DMS114 treated with DMSO at 0.1 percent for 48 hours (cell line): ENCODE results near the gene NELL2.
"Not testable (repeated sequence)": the region's sequence is repeated elsewhere in the genome, so short reads cannot be mapped to it uniquely, and the experiment has no call there.

ENCODE experiments used
- DNase-seq: peaks from one replicate; lab custom pipeline; 2025; ENCODE audit not compliant: unreplicated experiment; lab: John Stamatoyannopoulos, UW

NELL2 gene

DNA sequence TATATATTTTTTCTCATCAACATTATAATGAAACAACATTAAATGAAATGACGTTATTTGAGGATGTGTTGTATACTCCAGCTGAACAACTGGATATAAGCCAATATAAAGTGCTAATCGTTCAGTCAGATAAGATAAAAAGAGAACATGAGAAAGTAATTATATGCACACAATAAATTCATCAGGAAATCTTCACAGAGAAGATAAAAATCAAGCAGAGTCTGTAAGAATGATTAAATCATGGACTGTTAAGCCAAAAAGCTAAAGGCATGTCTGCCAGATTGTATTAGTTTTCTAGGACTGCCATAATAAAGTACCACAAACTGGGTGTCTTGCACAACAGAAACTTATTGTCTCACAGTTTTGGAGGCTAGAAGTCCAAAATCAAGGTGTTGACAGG is 178.6 kb downstream of the NELL2 start:
- no peak for DNase-seq

DNA sequence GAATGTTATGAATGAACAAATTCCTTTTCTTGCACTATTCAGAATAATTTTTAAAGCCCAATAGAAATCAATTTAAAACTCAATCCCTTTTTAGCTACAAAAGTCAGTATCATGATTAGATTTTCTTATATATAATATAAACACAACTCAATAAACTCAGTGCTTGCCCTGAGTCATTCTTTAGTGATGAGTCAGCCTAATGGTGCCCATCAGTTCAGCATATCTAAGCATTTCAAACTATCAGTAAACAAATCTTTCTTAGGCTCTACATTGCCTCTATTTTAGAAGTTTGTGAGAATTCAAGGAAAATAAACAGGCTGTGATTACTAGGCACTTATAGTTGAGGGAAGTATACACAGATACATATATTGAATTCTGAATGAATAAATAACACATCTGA is 179.6 kb downstream of the NELL2 start:
- no peak for DNase-seq

DNA sequence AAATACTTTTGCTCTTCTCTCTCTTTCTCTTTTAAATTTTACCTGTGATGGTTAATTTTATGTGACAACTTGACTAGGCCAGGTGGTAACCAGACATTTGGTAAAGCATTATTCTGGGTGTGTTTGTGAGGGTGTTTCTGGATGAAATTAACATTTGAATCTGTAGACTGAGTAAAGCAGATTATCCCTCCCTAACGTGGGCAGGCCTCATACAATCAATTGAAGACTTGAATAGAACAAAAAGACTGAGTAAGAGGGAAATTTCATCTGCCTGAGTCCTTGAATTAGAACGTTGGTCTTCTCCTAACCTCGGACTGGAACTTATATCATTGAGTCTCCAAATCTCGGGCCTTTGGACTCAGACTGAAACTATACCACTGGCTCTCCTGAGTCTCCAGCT is 182.1 kb downstream of the NELL2 start:
- DNase-seq: no peak

DNA sequence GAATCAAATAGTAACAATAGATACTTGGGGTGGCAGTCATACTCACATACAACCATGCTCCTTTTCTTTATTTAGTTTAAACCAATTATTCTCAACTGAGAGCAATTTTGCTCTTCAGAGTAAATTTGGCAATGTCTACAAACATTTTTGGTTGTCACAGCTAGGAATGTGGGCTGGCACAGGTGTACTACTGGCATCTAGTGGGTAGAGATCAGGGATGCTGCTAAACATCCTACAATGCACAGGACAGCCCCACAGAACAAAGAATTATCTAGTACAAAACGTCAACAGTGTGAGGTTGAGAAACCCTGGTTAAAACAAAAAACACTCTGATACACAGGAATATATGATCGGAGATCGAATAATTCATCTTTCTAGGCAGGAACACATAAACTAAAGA is 186.5 kb downstream of the NELL2 start:
- no peak for DNase-seq

DNA sequence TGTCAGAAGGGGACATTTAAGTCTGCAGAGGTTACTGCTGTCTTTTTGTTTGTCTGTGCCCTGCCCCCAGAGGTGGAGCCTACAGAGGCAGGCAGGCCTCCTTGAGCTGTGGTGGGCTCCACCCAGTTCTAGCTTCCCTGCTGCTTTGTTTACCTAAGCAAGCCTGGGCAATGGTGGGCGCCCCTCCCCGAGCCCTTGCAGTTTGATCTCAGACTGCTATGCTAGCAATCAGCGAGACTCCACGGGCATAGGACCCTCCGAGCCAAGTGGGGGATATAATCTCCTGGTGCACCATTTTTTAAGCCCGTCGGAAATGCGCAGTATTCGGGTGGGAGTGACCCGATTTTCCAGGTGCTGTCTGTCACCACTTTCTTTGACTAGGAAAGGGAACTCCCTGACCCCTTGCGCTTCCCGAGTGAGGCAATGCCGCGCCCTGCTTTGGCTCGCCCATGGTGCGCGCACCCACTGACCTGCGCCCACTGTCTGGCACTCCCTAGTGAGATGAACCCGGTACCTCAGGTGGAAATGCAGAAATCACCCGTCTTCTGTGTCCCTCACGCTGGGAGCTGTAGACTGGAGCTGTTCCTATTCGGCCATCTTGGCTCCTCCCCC is 189.2 kb downstream of the NELL2 start:
- DNase-seq: not testable (repeated sequence)

DNA sequence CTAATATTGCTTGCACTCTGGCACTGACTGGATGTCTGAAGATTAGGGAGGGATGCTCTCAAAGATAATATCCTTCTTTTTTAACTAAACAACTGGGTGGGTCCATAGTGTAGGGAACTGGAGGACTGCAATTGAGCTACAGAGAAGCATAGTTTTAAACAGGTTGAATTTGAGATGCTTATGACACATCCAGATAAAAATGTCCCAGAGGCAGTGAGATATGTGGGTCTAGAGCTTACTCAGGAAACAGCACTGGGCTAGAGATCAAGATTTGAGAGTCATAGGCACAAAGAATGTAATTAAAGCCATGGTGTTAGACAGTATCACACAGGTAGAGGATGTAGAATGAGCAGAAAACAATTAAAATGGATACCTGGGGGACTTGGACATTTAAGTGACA is 198.4 kb downstream of the NELL2 start:
- no peak for DNase-seq

DNA sequence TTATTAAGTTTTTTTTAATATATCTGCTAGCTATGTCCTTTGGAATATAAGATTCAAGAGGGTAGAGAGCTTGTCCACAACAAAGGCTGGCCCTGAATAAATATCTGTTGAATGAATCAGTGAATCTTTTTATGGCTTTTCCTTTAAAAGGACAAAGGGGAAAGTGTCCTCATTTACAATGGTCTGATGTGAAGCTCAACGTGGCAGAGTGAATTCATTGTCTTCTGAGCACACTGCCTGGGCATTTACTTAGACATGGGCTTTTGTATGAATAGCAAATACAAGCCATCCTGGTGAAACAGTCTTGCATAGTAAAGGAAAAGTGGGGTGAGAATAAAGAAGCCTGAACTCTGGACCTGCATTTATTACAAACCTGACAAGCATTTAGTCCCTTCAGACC is 201.2 kb downstream of the NELL2 start:
- DNase-seq: no peak

DNA sequence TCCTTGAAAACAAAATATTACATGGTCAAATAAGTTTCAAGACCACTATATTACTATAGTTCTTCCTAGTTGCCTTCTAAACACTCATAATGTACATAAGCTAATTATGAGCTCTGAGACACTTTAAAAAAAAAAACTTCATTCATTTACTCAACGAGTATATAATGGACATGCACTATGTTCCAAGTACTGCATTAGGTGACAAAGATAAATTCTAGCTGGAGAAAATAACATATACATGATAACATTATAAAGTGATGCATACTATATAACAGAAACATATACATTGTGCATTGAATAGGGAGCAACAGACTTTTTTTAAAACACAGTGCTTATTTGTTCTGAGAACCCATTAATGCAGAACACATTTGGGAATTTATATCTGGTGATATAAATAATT is 202.3 kb downstream of the NELL2 start:
- DNase-seq: no peak

DNA sequence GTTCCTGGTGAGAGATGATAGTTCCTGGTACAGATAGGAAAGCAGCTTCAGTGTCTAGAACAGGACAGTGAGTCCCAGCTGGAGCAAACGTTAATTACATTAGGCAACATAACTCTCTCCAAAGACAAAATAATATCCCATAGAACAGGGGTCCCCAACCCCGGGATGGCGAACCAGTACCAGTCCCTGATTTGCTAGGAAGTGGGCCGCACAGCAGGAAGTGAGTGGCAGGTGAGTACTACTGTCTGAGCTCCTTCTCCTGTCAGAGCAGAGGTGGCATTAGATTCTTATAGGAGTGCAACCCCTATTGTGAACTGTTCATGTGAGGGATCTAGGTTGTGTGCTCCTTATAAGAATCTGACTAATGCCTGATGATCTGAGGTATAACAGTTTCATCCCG is 204.1 kb downstream of the NELL2 start:
- no peak for DNase-seq

DNA sequence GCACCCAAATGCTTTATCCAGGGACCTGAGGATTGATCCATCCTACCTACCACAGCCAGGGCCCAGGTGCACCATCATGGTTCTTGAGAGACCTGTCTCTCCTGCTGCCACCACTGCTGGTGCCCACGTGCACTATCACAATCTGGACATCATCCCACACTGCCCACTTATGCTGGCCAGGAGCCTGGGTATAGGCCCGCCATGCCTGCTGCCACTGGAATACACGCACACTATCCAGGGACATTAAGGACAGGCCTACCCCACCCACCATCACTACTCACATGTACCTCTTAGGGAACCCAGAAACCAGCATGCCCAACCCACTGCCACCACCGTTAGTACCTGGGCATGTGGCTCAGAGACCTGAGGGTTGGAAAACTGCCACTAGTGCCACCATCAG is 207.7 kb downstream of the NELL2 start:
- DNase-seq: no peak

DNA sequence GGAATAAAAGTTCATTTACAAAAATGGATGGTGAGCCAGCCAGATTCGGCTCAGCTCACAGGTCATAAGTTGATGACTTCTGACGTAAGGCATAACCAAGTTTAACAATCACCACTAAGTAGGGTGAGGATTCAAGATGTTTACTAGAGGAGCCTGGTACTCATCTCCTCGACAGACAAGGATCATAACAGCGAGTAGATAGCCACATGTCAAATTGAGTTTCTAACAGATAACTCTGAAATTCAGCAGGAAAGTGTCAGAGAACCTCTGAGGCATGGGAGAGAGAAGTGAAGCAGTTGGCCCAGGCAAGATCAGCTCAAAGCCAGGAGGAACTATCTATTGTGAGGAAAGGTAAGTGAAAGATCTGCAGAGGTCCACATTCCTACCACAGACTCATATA is 208.7 kb downstream of the NELL2 start:
- no peak for DNase-seq

DNA sequence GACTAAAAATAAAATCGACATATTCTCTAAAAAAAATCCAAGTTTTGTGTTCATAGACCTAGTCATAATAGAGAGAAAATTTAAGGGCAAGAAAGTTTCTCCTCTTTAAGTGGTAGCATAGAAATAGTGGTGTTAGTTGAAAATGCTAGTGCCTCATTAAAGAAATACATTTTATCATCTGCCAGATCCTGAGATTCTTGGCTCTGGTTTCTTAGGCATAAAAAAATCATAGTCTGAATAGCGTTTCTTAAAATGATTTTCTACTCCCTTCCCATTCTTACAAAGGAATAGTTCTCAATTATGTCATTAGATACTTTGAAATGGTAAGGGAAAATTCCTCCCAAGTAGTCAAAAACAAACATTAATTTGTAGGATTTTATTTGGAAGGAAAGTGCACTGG is 212.8 kb downstream of the NELL2 start:
- DNase-seq: no peak

DNA sequence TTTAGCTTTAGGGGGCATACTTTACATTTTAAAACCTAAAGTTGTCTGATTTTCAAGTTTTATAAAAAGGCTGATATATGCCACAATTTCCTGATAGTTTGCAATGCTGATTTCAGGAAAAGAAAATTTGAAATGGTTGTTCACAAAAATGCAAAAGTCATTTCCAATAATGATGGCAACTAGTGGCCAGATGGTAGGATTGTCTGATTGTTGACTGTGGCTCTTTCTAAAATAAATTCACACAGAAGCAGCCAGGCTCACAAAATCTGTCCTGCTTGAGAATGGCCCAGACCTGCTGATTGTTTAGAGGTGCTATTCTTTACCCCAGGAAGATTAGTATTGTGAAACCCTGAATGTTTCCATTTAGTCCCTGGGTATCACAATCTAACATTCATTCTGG is 220.3 kb downstream of the NELL2 start:
- DNase-seq: no peak

DNA sequence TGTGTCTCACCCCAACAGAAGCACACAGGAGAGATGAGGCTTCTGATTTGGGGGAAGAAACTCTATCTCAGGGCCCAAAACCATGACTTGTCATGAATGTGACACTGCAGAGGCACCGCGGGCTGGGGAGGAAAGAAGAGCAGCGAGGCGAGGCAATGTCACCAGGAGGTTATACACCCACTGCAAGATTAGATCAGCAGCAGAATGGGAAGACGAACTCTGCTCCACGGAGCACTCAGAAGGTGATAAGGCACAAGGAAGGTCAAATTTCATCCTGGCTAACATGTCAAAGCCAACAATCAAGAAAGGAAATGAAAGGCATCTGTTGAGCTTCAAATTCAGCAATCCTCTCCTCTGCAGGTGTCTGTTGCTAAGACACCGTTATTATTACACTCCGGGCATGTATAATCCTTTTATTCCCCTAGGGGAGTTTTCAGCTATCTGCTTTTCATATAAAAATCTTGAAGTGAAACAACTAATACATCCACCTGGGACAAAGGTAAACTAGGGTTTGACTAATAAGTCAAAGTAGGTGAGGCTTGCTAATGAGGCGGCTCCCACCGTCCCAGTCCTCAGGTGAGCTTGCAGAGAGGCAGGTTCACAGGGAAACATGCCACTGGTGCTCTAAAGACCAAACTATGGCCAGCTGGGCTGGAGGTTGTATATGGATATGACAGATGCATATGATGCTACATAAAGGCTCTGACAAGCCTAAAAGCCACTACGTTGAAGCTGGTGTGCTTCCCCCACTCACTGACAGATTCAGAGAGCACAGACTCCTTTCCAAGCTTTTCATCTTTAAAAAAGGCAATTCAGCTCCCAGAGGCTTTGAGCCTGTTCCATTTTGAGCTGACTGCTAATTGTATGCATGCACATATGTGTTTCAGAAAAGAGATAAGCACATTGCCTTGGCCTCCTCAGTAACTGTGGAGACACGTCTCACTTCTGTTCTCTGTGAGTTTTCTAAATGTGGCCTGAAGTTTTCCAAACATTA is 221.2 kb downstream of the NELL2 start:
- DNase-seq: no peak

DNA sequence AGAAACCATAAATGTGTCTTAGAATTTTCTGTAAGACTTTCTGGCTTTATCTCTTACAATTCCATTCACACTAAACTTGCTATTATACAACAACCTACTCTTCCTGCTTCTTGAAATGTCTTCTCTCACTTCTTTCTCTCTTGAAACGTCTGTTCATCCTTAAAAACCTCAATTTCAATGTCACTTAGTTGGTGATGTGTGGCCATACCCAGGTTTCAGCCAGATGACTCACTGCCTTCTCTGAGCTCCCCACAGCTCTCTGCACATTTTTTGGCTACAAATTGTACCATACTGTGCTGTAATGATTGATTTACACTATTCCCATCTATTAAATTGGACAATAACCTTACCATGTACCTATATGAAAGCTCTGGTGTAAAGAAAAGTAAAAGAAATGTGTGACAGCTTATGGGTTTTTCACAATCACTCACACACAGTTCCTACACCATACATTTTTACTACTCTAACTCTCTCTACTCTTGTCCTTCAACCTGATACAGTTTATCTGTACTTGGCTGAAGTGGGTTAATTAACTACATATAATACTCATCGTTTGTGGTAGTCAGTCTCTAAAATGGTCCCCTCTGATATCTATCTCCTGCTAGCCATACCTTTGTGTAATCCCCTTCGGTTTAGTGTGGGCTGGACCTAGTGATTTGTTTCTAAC is 222.1 kb downstream of the NELL2 start:
- DNase-seq: no peak

DNA sequence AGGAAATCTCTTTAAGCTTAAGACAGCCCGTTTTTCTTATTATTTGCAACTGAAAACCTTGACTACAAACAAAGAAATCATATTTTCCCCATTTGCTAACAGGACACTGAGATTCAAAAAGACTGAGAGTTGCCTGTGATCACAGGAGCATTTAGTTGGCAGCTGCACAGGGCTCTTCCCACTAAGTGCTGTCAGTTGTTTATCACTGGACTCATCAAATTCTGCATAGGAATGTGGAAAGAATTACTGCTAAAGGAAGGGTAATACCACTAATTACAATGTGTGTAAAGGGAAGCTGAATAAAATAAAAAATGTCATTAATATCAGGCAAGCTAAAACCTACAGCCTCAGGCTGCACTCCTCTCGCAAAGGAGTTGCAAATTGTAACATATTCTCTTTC is 226.4 kb downstream of the NELL2 start:
- DNase-seq: no peak

DNA sequence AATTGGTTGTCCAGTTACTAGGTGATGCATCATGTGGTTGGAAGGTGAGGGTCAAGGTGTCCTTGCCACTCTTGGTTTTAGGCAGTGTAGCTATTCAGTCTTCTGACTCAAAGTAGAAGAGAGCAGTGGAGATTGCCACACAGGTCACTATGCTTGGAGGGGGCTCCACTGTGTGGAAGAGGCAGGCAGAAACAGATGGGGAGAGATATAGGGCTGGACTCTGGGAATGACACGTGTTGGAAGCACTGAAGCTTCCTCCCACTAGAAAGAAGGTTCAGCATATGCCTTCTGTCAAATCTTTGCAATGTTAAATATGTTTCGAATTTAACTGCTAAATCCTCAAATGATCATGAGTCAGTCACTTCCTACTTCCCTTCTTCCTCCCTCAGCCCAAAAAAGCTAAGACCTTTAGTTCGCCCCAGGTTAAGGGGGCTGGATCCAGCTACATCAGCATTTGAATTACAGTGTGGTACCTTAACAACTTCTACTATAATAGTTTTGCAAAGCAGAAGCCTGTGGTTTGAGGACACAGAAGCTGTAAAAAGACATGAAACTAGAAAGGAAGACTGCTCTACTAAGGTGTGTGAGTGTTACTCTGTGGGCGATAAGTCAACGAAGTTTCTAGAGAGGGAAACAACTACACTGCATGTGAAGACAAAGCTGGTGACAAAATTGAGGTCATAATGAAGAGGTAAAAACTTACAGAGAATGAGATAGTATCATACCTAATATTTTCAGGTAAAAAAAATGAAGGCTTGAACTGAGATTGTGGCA is 228.0 kb downstream of the NELL2 start:
- no peak for DNase-seq

DNA sequence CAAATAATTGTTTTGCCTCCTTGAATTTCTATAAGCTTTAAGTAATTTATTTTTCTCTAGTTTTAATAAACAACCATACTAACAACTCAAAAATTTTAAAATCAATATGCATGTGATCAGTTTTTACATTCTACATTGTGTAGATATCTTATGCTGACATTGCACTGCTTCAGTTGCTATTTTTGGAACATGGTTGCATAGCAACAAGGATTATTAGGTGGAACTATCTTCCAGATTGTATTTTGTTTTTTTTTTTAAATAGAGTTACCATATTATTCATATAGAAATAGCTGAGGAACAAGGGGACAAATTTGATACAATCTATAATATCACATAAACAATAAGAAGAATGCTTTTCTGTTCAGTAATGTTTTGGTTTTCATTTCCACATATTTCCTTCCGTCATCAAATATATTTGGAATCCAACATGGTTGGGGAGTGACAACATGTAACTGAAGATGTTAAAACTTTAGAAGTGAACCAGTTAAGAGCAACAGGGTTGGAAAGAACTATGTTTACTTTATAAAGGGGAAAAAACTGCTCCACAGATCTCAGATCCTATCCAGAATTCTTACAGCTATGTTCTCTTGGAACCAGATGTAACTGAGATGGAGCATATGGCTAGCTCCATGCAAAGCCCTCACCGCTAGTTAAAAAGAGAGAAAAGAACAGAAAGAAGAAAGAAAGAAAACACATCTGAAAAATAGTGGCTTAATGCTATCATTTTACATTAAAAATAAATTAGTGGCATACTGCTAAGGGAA is 235.5 kb downstream of the NELL2 start:
- no peak for DNase-seq

DNA sequence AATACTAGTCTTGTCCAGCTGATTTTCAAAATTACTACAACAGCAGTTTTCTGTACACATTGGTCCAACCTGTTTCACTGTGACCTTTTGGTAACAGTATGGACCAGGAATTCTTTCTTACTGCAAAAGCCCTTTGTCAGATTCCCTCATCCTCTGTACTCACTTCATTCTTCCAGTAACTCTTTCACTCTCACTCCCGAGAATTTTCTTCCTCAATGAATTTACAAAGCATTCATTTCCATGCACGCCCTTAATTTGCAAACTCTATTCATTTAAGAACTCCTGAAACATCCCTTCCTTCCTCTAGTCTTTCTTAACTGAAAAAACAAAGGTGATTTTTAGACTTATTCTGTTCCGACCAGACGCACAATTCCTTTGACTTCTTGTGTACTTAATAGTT is 238.2 kb downstream of the NELL2 start:
- DNase-seq: no peak

DNA sequence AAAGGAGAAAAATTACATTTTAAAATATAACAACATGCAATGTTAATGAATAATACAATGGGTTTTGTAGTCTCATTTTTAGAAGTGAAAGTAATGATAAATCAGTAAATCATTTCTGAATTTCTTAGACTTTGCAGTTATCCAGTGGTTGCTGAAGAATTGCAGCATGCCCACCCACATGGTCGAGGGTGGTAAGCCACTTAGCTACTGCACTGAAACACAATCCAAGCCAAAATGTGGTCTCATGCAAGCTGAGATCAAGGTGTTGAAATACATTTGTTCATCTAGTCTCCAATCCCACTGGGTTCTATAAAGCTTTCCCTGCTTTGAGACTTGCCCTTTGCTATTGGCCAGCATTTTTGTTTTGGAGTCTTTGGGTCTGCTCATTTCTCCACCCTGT is 247.9 kb downstream of the NELL2 start:
- no peak for DNase-seq
